ENCODE measurements around the gene SEPHS2. TPM values are rescaled to one million over a fixed set of nuclear protein-coding genes. Genes with fewer than 3 reads are reported as not detected.

SEPHS2 gene
- total RNA-seq, 2 experiments from 2014 or later = 37.8 to 56.0 TPM

Other genes with a start within 250 kb of the SEPHS2 start
- 10 to 100 TPM; 17.4 to 18.9 TPM for gene SULT1A3, start 246.6 kb downstream of the SEPHS2 start, total RNA-seq
- gene NPIPB13, start 197.4 kb downstream of the SEPHS2 start, total RNA-seq = 10 to 100 TPM; 10.5 to 11.3 TPM
- 10 to 100 TPM; 42.3 to 51.8 TPM for gene CD2BP2, start 90.6 kb downstream of the SEPHS2 start, total RNA-seq
- gene TBC1D10B, start 75.4 kb downstream of the SEPHS2 start, total RNA-seq = 10 to 100 TPM; 38.1 to 43.4 TPM
- 1 to 10 TPM in 1 of 2 experiments, under 1 TPM in 1; 0.69 to 1.6 TPM for gene MYL11, start 71.1 kb downstream of the SEPHS2 start, total RNA-seq
- gene SEPTIN1, start 63.3 kb downstream of the SEPHS2 start, total RNA-seq = 100 to 1,000 TPM; 155 to 159 TPM
- 10 to 100 TPM; 10.6 to 11.0 TPM for gene ZNF48, start 50.5 kb downstream of the SEPHS2 start, total RNA-seq
- 1 to 10 TPM; 3.8 to 4.0 TPM for gene ZNF771, start 38.3 kb downstream of the SEPHS2 start, total RNA-seq
- gene DCTPP1, start 15.8 kb downstream of the SEPHS2 start, total RNA-seq = 100 to 1,000 TPM in 1 of 2 experiments, 10 to 100 TPM in 1; 89.3 to 102 TPM
- gene ITGAL, start 26.9 kb upstream of the SEPHS2 start, total RNA-seq = 100 to 1,000 TPM; 210 to 222 TPM
- 10 to 100 TPM in 1 of 2 experiments, 1 to 10 TPM in 1; 8.9 to 11.1 TPM for gene ZNF768, start 80.7 kb upstream of the SEPHS2 start, total RNA-seq
- gene ZNF747, start 89.0 kb upstream of the SEPHS2 start, total RNA-seq = 1 to 10 TPM; 6.3 to 8.0 TPM
- gene ZNF764, start 112.5 kb upstream of the SEPHS2 start, total RNA-seq = 10 to 100 TPM in 1 of 2 experiments, 1 to 10 TPM in 1; 8.0 to 11.2 TPM
- 1 to 10 TPM; 7.1 to 9.1 TPM for gene ZNF688, start 125.8 kb upstream of the SEPHS2 start, total RNA-seq
- 10 to 100 TPM in 1 of 2 experiments, 1 to 10 TPM in 1; 9.2 to 10.8 TPM for gene ZNF785, start 139.8 kb upstream of the SEPHS2 start, total RNA-seq
- 10 to 100 TPM in 1 of 2 experiments, 1 to 10 TPM in 1; 9.0 to 10.7 TPM for gene ZNF689, start 164.5 kb upstream of the SEPHS2 start, total RNA-seq
- 10 to 100 TPM; 76.8 to 77.8 TPM for gene PRR14, start 205.1 kb upstream of the SEPHS2 start, total RNA-seq
- gene FBRS, start 212.6 kb upstream of the SEPHS2 start, total RNA-seq = 100 to 1,000 TPM in 1 of 2 experiments, 10 to 100 TPM in 1; 84.7 to 111 TPM